Endothelial cell of umbilical vein (primary cell): ENCODE results near the gene SETD1A. TPM values are rescaled to one million over a fixed set of nuclear protein-coding genes. Genes with fewer than 3 reads are reported as not detected.

Experiments
- BruUV-seq: library from RNA; stranded (reverse); fragments of 400-500 nt; replicated peaks from 2 replicates; lab custom pipeline; 2021; lab: Mats Ljungman, UMichigan
- CTCF ChIA-PET: fragments of 300-600, 350-600 bp; sonication (Branson Sonifier 250); formaldehyde crosslinking; loops from one replicate; lab custom pipeline; 2021; ENCODE audit warnings: antibody characterized with exemption, inconsistent platforms; lab: Charles Lee
- POLR2A ChIA-PET: fragments of 300-600, 350-600 bp; sonication (Branson Sonifier 250); formaldehyde crosslinking; loops from one replicate; lab custom pipeline; 2021; ENCODE audit warnings: antibody characterized with exemption, inconsistent platforms; lab: Charles Lee
- DNase-seq: peaks from one replicate; pipeline ENCODE4 v3.0.0-alpha.2; 2011; ENCODE audit warnings: low read depth, low spot score
- FAIRE-seq: peaks from 2 replicates; lab custom pipeline; 2011; peaks lifted over from hg19 to GRCh38; lab: Jason Lieb, UNC
- H2AFZ ChIP-seq: 2 replicates; pipeline ENCODE4 v1.6.0; 2012; ENCODE audit warnings: low read depth, low read length, control low read depth, inconsistent platforms
- H3K27ac ChIP-seq: 2 replicates; pipeline ENCODE4 v1.5.1; 2011; ENCODE audit warnings: low read depth, mild to moderate bottlenecking, control low read depth, low read length, moderate library complexity; ENCODE audit not compliant: insufficient read depth
- H3K27me3 ChIP-seq, 2 experiments: 2 replicates each; pipeline versions ENCODE4 v1.6.0 to v1.6.1; 2011; ENCODE audit warnings: low read length in 2 of 2, mixed read lengths in 1 of 2; ENCODE audit not compliant: control insufficient read depth in 2 of 2, insufficient read depth in 2 of 2
- H3K36me3 ChIP-seq, 2 experiments: 2 replicates in 1 of 2; 3 replicates in 1 of 2; pipeline ENCODE4 v1.5.1; 2011; ENCODE audit warnings: low read length in 2 of 2, mild to moderate bottlenecking in 1 of 2, moderate library complexity in 1 of 2; ENCODE audit not compliant: control insufficient read depth in 2 of 2, insufficient read depth in 2 of 2; ENCODE audit errors: extremely low read depth in 1 of 2
- H3K4me1 ChIP-seq: 3 replicates; pipeline ENCODE4 v1.5.1; 2011; ENCODE audit warnings: mild to moderate bottlenecking, low read length; ENCODE audit not compliant: control insufficient read depth, insufficient read depth; ENCODE audit errors: extremely low read depth
- H3K4me2 ChIP-seq: 2 replicates; pipeline ENCODE4 v1.6.1; 2011; ENCODE audit warnings: low read length, control low read depth, mixed read lengths; ENCODE audit not compliant: insufficient read depth
- H3K4me3 ChIP-seq, 3 experiments: fragments of 200-600 bp in 1 of 3; sonication (generic), shearing (Covaris generic) in 1 of 3; replicated peaks in 1 of 3; 2 replicates each; pipeline ENCODE4 v1.5.1; 2011 to 2016; ENCODE audit warnings: control low read depth in 3 of 3, low read length in 3 of 3, mild to moderate bottlenecking in 2 of 3, inconsistent platforms in 1 of 3, low read depth in 1 of 3, moderate library complexity in 1 of 3; ENCODE audit not compliant: insufficient read depth in 1 of 3
- H3K79me2 ChIP-seq: 2 replicates; pipeline ENCODE4 v1.6.0; 2012; ENCODE audit warnings: low read length, inconsistent platforms; ENCODE audit not compliant: control insufficient read depth, insufficient read depth
- H3K9ac ChIP-seq: replicated peaks from 2 replicates; pipeline ENCODE3; 2011; ENCODE audit warnings: low read length, control low read depth; ENCODE audit not compliant: insufficient read depth; ENCODE audit errors: extremely low read depth
- H3K9me1 ChIP-seq: replicated peaks from 3 replicates; pipeline ENCODE4 v1.6.0; 2011; ENCODE audit warnings: mild to moderate bottlenecking, low read length; ENCODE audit not compliant: control insufficient read depth, insufficient read depth; ENCODE audit errors: extremely low read depth
- H3K9me3 ChIP-seq: replicated peaks from 2 replicates; pipeline ENCODE4 v1.5.1; 2012; ENCODE audit warnings: low read length, inconsistent platforms; ENCODE audit not compliant: control insufficient read depth, insufficient read depth
- H4K20me1 ChIP-seq: replicated peaks from 2 replicates; pipeline ENCODE3; 2011; ENCODE audit warnings: mild to moderate bottlenecking, low read length; ENCODE audit not compliant: control insufficient read depth, insufficient read depth; ENCODE audit errors: extremely low read depth
- EZH2 ChIP-seq: IDR thresholded peaks from 2 replicates; pipeline ENCODE4 v1.6.1; 2012; ENCODE audit warnings: borderline replicate concordance, low read depth, mild to moderate bottlenecking, moderate library complexity, low read length, inconsistent platforms; ENCODE audit not compliant: severe bottlenecking
- FOS ChIP-seq: IDR thresholded peaks from 2 replicates; pipeline ENCODE4 v1.6.1; 2011; ENCODE audit warnings: mild to moderate bottlenecking, low read length, moderate library complexity, borderline replicate concordance; ENCODE audit not compliant: insufficient read depth
- JUN ChIP-seq: IDR thresholded peaks from 2 replicates; pipeline ENCODE4 v1.6.1; 2011; ENCODE audit warnings: borderline replicate concordance, low read depth; ENCODE audit not compliant: insufficient read length, insufficient read depth
- MYC ChIP-seq: IDR thresholded peaks from one replicate; pipeline ENCODE4 v1.6.1; 2011; ENCODE audit warnings: mild to moderate bottlenecking, low read depth, low read length
- POLR2A ChIP-seq: IDR thresholded peaks from 2 replicates; pipeline ENCODE4 v1.6.1; 2012; ENCODE audit warnings: low read depth, mild to moderate bottlenecking, control low read depth, low read length
- POLR2AphosphoS5 ChIP-seq: IDR thresholded peaks from 2 replicates; pipeline ENCODE4 v1.6.1; 2012; ENCODE audit warnings: low read depth, mild to moderate bottlenecking, control low read depth, low read length, moderate library complexity; ENCODE audit not compliant: insufficient read depth
- dilution Hi-C: fragments of 300-500 bp; cut with MboI; formaldehyde crosslinking; loops from one replicate; pipeline ENCODE4 v1.15.0; 2019; ENCODE audit warnings: low sequenced_read_pairs; ENCODE audit not compliant: extremely low pct_ligation_motif_present
- intact Hi-C: fragments of 100-400 bp; cut with micrococcal nuclease; formaldehyde crosslinking; loops from one replicate; pipeline ENCODE4 v1.10.0; 2022
- polyA plus RNA-seq, 4 experiments: library from polyadenylated mRNA; depleted of rRNA in 3 of 4; stranded (reverse) in 3 of 4; unstranded in 1 of 4; fragments of >200 nt; gene quantifications; 2 replicates each; pipeline versions ENCODE4 v1.2.1 to v1.2.3, GENCODE V29; 2011 to 2012; ENCODE audit warnings: missing spikeins in 1 of 4
- total RNA-seq: library from RNA; stranded (reverse); gene quantifications from 2 replicates; pipeline ENCODE4 v1.2.3, GENCODE V29; 2021
- TF ChIP-seq, protein P1 (sequence below): IDR thresholded peaks from 2 replicates; pipeline ENCODE4 v1.6.1; 2011; ENCODE audit not compliant: insufficient read depth, insufficient read length
- TF ChIP-seq, protein P2 (sequence below), 2 donors: IDR thresholded peaks; 1 replicate in 1 of 2; 2 replicates in 1 of 2; pipeline ENCODE4 v1.5.1; 2011; ENCODE audit warnings: low read length in 2 of 2, mild to moderate bottlenecking in 2 of 2, moderate library complexity in 2 of 2, control low read depth in 1 of 2, inconsistent platforms in 1 of 2, low read depth in 1 of 2; ENCODE audit not compliant: insufficient read depth in 1 of 2; ENCODE audit errors: extremely low read depth in 1 of 2

The SETD1A gene
- total and polyA plus RNA-seq, 2 donors (not counting 3 experiments of a cell fraction or from before 2014, with no cell fraction given): 3.5 to 21.3 TPM

DNA sequence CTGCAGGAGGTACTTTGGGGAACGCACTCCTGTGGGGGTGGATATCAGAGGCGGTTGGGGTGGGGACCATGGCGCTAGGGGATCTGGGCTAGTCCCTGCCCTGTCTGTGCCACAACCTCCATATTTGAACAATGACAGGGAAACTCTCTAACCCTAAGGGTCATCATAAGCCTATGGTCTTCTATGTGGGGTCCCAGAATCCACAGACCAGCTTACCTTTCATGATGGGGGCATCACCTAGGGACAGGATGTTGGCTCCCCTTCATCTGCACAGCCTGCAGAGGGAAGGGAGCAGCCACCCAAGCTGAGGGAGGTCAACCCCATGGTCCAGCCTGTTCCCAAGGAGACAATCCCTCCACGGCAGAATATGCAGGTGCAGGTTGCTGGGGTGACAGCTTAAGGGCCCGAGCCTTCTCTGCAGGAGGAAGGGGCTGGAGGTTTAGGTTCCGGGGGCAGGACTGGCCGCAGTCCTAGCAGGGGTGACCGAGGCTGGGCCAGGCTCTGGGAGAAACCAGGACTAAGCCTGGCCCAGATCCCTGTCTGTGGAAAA, 7.0 kb upstream of the SETD1A start:
- Histone ChIP-seq H3K4me3 (peak overlapping the region in 2 of 3 experiments; percentile 58 to 72), H3K4me2 (no peak overlapping the region), H3K4me1 (peaks cover 18% of the 10 kb centered on the region), H3K27me3 (no peaks in the 10 kb centered on the region), H3K36me3 (peaks cover 0 to 3% of the 10 kb centered on the region in 2 experiments), H3K27ac (no peak overlapping the region), H2AFZ (no peak overlapping the region), H3K79me2 (no peaks in the 10 kb centered on the region), H4K20me1 (no peaks in the 10 kb centered on the region), H3K9me1 (no peaks in the 10 kb centered on the region), H3K9ac (no peak overlapping the region), H3K9me3 (no peaks in the 10 kb centered on the region)
- BruUV-seq: no TSS peak
- FAIRE-seq (no peak), DNase-seq (no peak)
- intact Hi-C loops: no loop called here
- ChIA-PET POLR2A (no interaction called here), CTCF (interaction anchor here (0.9 to 1.5 kb wide), 3 partner anchors 10 to 106 kb away, joined by 3 to 4 read pairs (median 3); partner anchors contain the start of gene HSD3B7)
- TF ChIP-seq EZH2 (no peak), POLR2AphosphoS5 (no peak), JUN (no peak), FOS (no peak), MYC (no peak), POLR2A (no peak)
- TF ChIP-seq, protein P1, sequence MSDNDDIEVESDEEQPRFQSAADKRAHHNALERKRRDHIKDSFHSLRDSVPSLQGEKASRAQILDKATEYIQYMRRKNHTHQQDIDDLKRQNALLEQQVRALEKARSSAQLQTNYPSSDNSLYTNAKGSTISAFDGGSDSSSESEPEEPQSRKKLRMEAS: no peak
- TF ChIP-seq, protein P2, sequence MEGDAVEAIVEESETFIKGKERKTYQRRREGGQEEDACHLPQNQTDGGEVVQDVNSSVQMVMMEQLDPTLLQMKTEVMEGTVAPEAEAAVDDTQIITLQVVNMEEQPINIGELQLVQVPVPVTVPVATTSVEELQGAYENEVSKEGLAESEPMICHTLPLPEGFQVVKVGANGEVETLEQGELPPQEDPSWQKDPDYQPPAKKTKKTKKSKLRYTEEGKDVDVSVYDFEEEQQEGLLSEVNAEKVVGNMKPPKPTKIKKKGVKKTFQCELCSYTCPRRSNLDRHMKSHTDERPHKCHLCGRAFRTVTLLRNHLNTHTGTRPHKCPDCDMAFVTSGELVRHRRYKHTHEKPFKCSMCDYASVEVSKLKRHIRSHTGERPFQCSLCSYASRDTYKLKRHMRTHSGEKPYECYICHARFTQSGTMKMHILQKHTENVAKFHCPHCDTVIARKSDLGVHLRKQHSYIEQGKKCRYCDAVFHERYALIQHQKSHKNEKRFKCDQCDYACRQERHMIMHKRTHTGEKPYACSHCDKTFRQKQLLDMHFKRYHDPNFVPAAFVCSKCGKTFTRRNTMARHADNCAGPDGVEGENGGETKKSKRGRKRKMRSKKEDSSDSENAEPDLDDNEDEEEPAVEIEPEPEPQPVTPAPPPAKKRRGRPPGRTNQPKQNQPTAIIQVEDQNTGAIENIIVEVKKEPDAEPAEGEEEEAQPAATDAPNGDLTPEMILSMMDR (IDR thresholded peaks at IDR 0.05; ENCODE audit: extremely low read depth in 1 of 2, insufficient read depth in 1 of 2, low read depth in 1 of 2, low read length in 2 of 2): no peak
- dilution Hi-C loops: no loop called here
